ENCODE data around the gene NTHL1. TPM values are rescaled to one million over a fixed set of nuclear protein-coding genes. Genes with fewer than 3 reads are reported as not detected.

Gene NTHL1
- total RNA-seq, 4 donors from 2014 or later, result 7.1 to 18.1 (median 10.9) TPM

- TF ChIP-seq CTCF (IDR thresholded peaks at IDR 0.05), result no peak
- ATAC-seq (ENCODE audit: low FRiP score), result no peak
These were observed 6.7 kb downstream of the NTHL1 start for GRCh38 chr16:2040787-2041522.

GRCh38 chr16:2040041-2040786 is 7.4 kb downstream of the NTHL1 start:
- no peak for TF ChIP-seq CTCF (IDR thresholded peaks at IDR 0.05)
- ATAC-seq (ENCODE audit: low FRiP score) (no peak), DNase-seq (ENCODE audit: low spot score) (no peak)

More at GRCh38 chr16:2040787-2041522, 6.7 kb downstream of the NTHL1 start:
- DNase-seq (ENCODE audit: low spot score), result no peak

GRCh38 chr16:2039274-2040031 is 8.2 kb downstream of the NTHL1 start:
- ATAC-seq (ENCODE audit: low FRiP score) (no peak), DNase-seq (ENCODE audit: low spot score) (no peak)
- no peak for TF ChIP-seq CTCF (IDR thresholded peaks at IDR 0.05)

GRCh38 chr16:2038382-2039231 is 9.0 kb downstream of the NTHL1 start:
- no peak for ATAC-seq (ENCODE audit: low FRiP score)
- TF ChIP-seq CTCF (IDR thresholded peaks at IDR 0.05), result no peak
- DNase-seq (ENCODE audit: low spot score), result no peak

- TF ChIP-seq CTCF (IDR thresholded peaks at IDR 0.05), result no peak
- no peak for ATAC-seq (ENCODE audit: low FRiP score)
- DNase-seq (ENCODE audit: low spot score), result no peak
These were observed 9.8 kb downstream of the NTHL1 start for GRCh38 chr16:2037647-2038381.

- no peak for ATAC-seq (ENCODE audit: low FRiP score)
- DNase-seq (ENCODE audit: low spot score), result no peak
- no peak for TF ChIP-seq CTCF (IDR thresholded peaks at IDR 0.05)
These were observed 10.5 kb downstream of the NTHL1 start for GRCh38 chr16:2037115-2037514.

Data from omental fat pad (tissue), 4 donors.